ENCODE results near the gene MIEF2. TPM values are rescaled to one million over a fixed set of nuclear protein-coding genes. Genes with fewer than 3 reads are reported as not detected.

Gene MIEF2
- total and polyA plus RNA-seq, 2 experiments from 2014 or later, result 8.8 to 26.4 TPM

DNA sequence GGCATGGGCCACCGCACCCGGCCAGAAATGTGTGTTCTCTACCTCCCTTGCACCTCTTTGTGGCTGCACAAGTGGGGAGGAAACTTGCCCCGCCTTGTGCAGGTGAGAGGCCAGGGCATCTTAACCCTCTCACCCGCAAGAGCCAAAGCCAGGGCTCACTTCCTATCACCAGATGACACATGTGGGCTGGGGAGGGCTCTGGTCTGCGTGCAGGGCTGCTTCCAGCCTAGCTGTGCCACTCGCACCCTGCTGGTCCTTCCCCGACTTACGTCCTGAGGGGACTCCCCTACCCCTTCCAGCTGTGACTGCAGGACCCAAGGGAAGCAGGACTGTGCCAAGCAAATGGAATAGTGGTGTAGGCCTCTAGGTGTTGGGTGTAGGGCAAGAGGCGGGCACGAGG lies 6.9 kb downstream of the MIEF2 start:
- H3K27me3 ChIP-seq (replicated peaks; ENCODE audit: insufficient read depth), result no peaks in the 10 kb centered on the region
- peaks cover 4% of the 10 kb centered on the region for H3K79me2 ChIP-seq (ENCODE audit: insufficient read depth)
- no peak overlapping the region for H2AFZ ChIP-seq
- in situ Hi-C loops (cut with MboI), result no loop called here
- H3F3A ChIP-seq (ENCODE audit: insufficient read depth), result peaks cover 12% of the 10 kb centered on the region; the same call in 1 of the 2 replicates
- TF ChIP-seq EZH2phosphoT487 (IDR thresholded peaks at IDR 0.05; ENCODE audit: insufficient read depth, low read depth), result no peak
- no peak for TF ChIP-seq EZH2 (IDR thresholded peaks at IDR 0.05; ENCODE audit: insufficient read depth, poor library complexity, severe bottlenecking)
- H3K9me2 ChIP-seq (ENCODE audit: insufficient read depth), result no peaks in the 10 kb centered on the region
- no peaks in the 10 kb centered on the region for H3K36me3 ChIP-seq (ENCODE audit: low read depth)
- no peak overlapping the region for H3K4me2 ChIP-seq (ENCODE audit: unreplicated experiment)
- no peaks in the 10 kb centered on the region for H3K9me3 ChIP-seq (ENCODE audit: low read depth)
- H3K9ac ChIP-seq, result no peak overlapping the region
- H3K4me1 ChIP-seq (ENCODE audit: insufficient read depth), result no peaks in the 10 kb centered on the region
- 80 to 81% methylated on average over 10 of the region's 10 CpGs for WGBS, 2 experiments (ENCODE audit: low coverage in 1 of 2, low lambda C conversion rate in 2 of 2, missing lambda C conversion rate in 2 of 2)
- H4K20me1 ChIP-seq (ENCODE audit: insufficient read depth), result no peaks in the 10 kb centered on the region
- no peak overlapping the region for H3K4me3 ChIP-seq
- DNase-seq, result no peak
- H3K27ac ChIP-seq, result no peak overlapping the region

DNA sequence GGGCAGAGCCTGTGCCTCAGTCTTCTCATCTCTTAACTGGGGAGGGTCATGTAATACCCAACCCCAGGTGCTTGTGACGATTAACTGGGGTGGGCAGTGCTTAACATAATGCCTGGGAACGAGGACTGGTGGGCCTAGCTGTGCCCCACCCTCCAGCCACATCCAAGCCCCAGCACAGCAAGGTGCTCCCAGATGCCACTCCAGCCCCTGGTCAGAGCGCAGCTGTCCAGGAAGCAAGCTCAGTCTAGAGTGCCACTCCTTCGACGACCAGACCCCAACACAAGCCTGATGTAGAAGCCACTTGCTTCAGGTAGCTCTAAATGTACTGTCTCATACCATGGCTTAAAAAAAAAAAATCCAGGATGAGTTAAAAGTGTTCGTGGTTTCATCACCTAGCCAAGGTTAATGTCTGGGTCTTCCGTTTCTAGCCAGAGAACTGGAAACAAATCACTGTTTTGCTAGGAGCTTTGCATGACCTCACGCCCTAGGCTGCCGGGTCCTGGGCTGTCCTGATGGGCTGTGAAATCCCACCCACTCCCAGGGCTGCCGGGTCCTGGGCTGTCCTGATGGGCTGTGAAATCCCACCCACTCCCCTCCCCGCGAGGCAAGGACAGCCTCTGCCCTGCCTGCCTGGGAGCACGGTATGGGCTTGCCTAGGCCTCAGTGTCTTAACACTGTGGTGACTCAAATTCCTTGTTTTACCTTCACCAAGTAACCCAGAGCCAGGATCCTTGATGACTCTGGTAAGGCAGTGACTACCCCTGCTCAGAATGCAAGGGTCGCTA lies 7.7 kb downstream of the MIEF2 start:
- H3F3A ChIP-seq (ENCODE audit: insufficient read depth), result peaks cover 15% of the 10 kb centered on the region; the same call in 1 of the 2 replicates
- H4K20me1 ChIP-seq (ENCODE audit: insufficient read depth), result no peaks in the 10 kb centered on the region
- H3K4me2 ChIP-seq (ENCODE audit: unreplicated experiment), result no peak overlapping the region
- peak; percentile 66 for DNase-seq
- no peaks in the 10 kb centered on the region for H3K27me3 ChIP-seq (replicated peaks; ENCODE audit: insufficient read depth)
- no peaks in the 10 kb centered on the region for H3K9me3 ChIP-seq (ENCODE audit: low read depth)
- H3K79me2 ChIP-seq (ENCODE audit: insufficient read depth), result no peaks in the 10 kb centered on the region
- in situ Hi-C loops (cut with MboI), result no loop called here
- no peak overlapping the region for H3K4me3 ChIP-seq
- no peak overlapping the region for H3K9ac ChIP-seq
- H3K4me1 ChIP-seq (ENCODE audit: insufficient read depth), result no peaks in the 10 kb centered on the region
- H3K36me3 ChIP-seq (ENCODE audit: low read depth), result no peaks in the 10 kb centered on the region
- 49 to 53% methylated on average over 14 of the region's 14 CpGs for WGBS, 2 experiments (ENCODE audit: low coverage in 1 of 2, low lambda C conversion rate in 2 of 2, missing lambda C conversion rate in 2 of 2)
- peak overlapping the region; percentile 32 for H3K27ac ChIP-seq
- TF ChIP-seq EZH2 (IDR thresholded peaks at IDR 0.05; ENCODE audit: insufficient read depth, poor library complexity, severe bottlenecking) (no peak), EZH2phosphoT487 (IDR thresholded peaks at IDR 0.05; ENCODE audit: insufficient read depth, low read depth) (no peak)
- no peaks in the 10 kb centered on the region for H3K9me2 ChIP-seq (ENCODE audit: insufficient read depth)
- no peak overlapping the region for H2AFZ ChIP-seq

DNA sequence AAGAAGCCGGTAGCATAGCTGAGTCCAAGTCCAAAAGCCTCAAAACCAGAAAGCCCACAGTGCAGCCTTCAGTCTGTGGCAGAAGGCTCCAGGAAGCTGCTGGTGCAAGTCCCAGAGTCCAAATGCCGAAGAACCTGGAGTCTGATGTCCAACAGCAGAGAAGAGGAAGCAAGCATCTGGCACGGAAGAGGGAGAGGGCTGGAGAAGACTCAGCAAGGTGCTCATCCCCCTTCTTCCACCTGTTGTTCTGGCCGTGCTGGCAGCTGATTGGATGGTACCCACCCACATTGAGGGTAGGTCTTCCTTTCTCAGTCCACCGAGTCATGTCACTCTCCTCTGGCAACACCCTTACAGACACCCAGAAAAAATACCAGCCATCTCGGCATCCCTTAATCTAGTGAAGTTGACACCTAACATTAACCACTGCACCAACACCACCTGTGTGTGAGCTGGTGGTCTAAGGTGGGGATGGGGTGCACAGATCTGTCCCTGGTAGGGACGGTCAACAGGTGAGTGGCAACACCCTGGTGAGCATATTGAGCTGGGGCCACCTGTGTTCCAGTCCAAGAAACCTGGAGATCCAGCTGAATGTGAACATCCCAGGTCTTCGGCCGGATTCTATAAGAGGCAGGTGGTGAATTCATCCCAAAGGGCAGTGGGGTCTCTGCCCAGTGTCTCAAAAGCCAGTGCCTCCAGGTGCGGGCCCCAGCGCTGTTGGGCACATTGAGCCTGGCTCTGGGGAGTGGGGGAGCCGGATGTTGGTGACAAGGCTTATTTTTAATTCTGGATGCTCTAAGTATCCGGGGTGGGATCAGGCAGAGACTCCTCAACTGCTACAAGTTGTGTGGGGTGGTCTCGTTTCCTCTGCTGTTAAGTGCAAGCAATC lies 9.8 kb downstream of the MIEF2 start:
- no peak overlapping the region for H3K4me2 ChIP-seq (ENCODE audit: unreplicated experiment)
- no peaks in the 10 kb centered on the region for H3K9me3 ChIP-seq (ENCODE audit: low read depth)
- TF ChIP-seq EZH2 (IDR thresholded peaks at IDR 0.05; ENCODE audit: insufficient read depth, poor library complexity, severe bottlenecking) (no peak), EZH2phosphoT487 (IDR thresholded peaks at IDR 0.05; ENCODE audit: insufficient read depth, low read depth) (no peak)
- no peaks in the 10 kb centered on the region for H3K9me2 ChIP-seq (ENCODE audit: insufficient read depth)
- H3F3A ChIP-seq (ENCODE audit: insufficient read depth), result peaks cover 15% of the 10 kb centered on the region; the same call in 1 of the 2 replicates
- no peak overlapping the region for H3K27ac ChIP-seq
- no peak overlapping the region for H3K4me3 ChIP-seq
- no peaks in the 10 kb centered on the region for H3K36me3 ChIP-seq (ENCODE audit: low read depth)
- DNase-seq, result no peak
- H4K20me1 ChIP-seq (ENCODE audit: insufficient read depth), result no peaks in the 10 kb centered on the region
- no peaks in the 10 kb centered on the region for H3K4me1 ChIP-seq (ENCODE audit: insufficient read depth)
- WGBS, 2 experiments (ENCODE audit: low coverage in 1 of 2, low lambda C conversion rate in 2 of 2, missing lambda C conversion rate in 2 of 2), result 79 to 81% methylated on average over 14 of the region's 14 CpGs
- no peaks in the 10 kb centered on the region for H3K27me3 ChIP-seq (replicated peaks; ENCODE audit: insufficient read depth)
- no peaks in the 10 kb centered on the region for H3K79me2 ChIP-seq (ENCODE audit: insufficient read depth)
- no peak overlapping the region for H2AFZ ChIP-seq
- H3K9ac ChIP-seq, result no peak overlapping the region
- in situ Hi-C loops (cut with MboI), result no loop called here

DNA sequence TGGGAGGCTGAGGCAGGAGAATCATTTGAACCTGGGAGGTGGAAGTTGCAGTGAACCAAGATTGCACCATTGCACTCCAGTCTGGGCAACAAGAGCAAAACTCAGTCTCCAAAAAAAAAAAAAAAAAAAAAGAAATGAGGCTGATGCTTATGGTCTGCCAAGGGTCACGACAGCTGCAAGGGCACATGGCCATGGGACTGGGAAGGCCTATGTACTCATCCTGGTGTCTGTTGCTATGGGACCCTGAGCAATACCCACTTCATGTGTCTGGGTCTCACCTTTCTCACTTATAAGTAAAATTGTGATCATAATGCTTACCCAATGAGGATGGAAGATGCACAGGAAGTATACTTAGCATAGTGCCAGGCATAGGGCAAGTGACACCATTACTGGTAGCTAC lies 16.6 kb downstream of the MIEF2 start:
- TF ChIP-seq EZH2phosphoT487 (IDR thresholded peaks at IDR 0.05; ENCODE audit: insufficient read depth, low read depth) (no peak), EZH2 (IDR thresholded peaks at IDR 0.05; ENCODE audit: insufficient read depth, poor library complexity, severe bottlenecking) (no peak)
- H3K4me1 ChIP-seq (ENCODE audit: insufficient read depth), result no peaks in the 10 kb centered on the region
- in situ Hi-C loops (cut with MboI), result no loop called here
- no peak overlapping the region for H3K4me2 ChIP-seq (ENCODE audit: unreplicated experiment)
- no peaks in the 10 kb centered on the region for H3K9me3 ChIP-seq (ENCODE audit: low read depth)
- 94 to 100% methylated on average over 1 of the region's 1 CpG for WGBS, 2 experiments (ENCODE audit: low coverage in 1 of 2, low lambda C conversion rate in 2 of 2, missing lambda C conversion rate in 2 of 2)
- H3F3A ChIP-seq (ENCODE audit: insufficient read depth), result peaks cover 6% of the 10 kb centered on the region; the same call in 1 of the 2 replicates
- no peak overlapping the region for H3K27ac ChIP-seq
- no peak overlapping the region for H3K9ac ChIP-seq
- no peak overlapping the region for H2AFZ ChIP-seq
- no peak overlapping the region for H3K4me3 ChIP-seq
- H3K79me2 ChIP-seq (ENCODE audit: insufficient read depth), result no peaks in the 10 kb centered on the region
- DNase-seq, result no peak
- no peaks in the 10 kb centered on the region for H4K20me1 ChIP-seq (ENCODE audit: insufficient read depth)
- H3K9me2 ChIP-seq (ENCODE audit: insufficient read depth), result no peaks in the 10 kb centered on the region
- no peaks in the 10 kb centered on the region for H3K27me3 ChIP-seq (replicated peaks; ENCODE audit: insufficient read depth)
- H3K36me3 ChIP-seq (ENCODE audit: low read depth), result peaks cover 41% of the 10 kb centered on the region; the same call in 1 of the 2 replicates

Data from GM23248 (cell line).